ENCODE data around the gene DYRK4.
A peak's percentile ranks its signal among the peaks of the same experiment; 100 is the strongest.

The DYRK4 gene

GRCh38 chr12:4649358-4649661 is 87.3 kb downstream of the DYRK4 start:
- Histone ChIP-seq H3K27ac (ENCODE audit: low read depth, low read length) (peak overlapping the region; percentile 30), H3K9me3 (ENCODE audit: control insufficient read depth, insufficient read depth, low read length) (no peaks in the 10 kb centered on the region), H3K36me3 (ENCODE audit: control insufficient read depth, low read length) (peaks cover 5% of the 10 kb centered on the region), H3K79me2 (ENCODE audit: control insufficient read depth, low read length) (peaks cover 61% of the 10 kb centered on the region), H3K4me1 (ENCODE audit: control insufficient read depth, low read length) (peaks cover 21% of the 10 kb centered on the region), H3F3A (ENCODE audit: control insufficient read depth, insufficient read depth) (no peaks in the 10 kb centered on the region), H3K9me2 (replicated peaks; ENCODE audit: control insufficient read depth, low read length) (no peaks in the 10 kb centered on the region), H3K27me3 (ENCODE audit: control insufficient read depth, low read length) (no peaks in the 10 kb centered on the region), H3K4me2 (ENCODE audit: low read length) (peak overlapping the region; percentile 91), H4K20me1 (ENCODE audit: control insufficient read depth, insufficient read depth, low read depth, low read length) (0 out of 2 replicates have a peak, but pooled peaks cover 2% of the 10 kb centered on the region), H3K4me3 (ENCODE audit: low read length) (peak overlapping the region; percentile 80)
- TF ChIP-seq EZH2phosphoT487 (IDR thresholded peaks at IDR 0.05; ENCODE audit: borderline replicate concordance, low read length) (no peak), CTCF (IDR thresholded peaks at IDR 0.05; ENCODE audit: low read depth, low read length, poor library complexity, severe bottlenecking) (no peak)

- peaks cover 59% of the 10 kb centered on the region for H3K79me2 ChIP-seq (ENCODE audit: control insufficient read depth, low read length)
- no peaks in the 10 kb centered on the region for H3K9me3 ChIP-seq (ENCODE audit: control insufficient read depth, insufficient read depth, low read length)
- no peak overlapping the region for H3K27ac ChIP-seq (ENCODE audit: low read depth, low read length)
- no peaks in the 10 kb centered on the region for H3F3A ChIP-seq (ENCODE audit: control insufficient read depth, insufficient read depth)
- no peak overlapping the region for H3K4me3 ChIP-seq (ENCODE audit: low read length)
- 0 out of 2 replicates have a peak, but pooled peaks cover 3% of the 10 kb centered on the region for H4K20me1 ChIP-seq (ENCODE audit: control insufficient read depth, insufficient read depth, low read depth, low read length)
- no peak for TF ChIP-seq EZH2phosphoT487 (IDR thresholded peaks at IDR 0.05; ENCODE audit: borderline replicate concordance, low read length)
- no peak for TF ChIP-seq CTCF (IDR thresholded peaks at IDR 0.05; ENCODE audit: low read depth, low read length, poor library complexity, severe bottlenecking)
- H3K9me2 ChIP-seq (replicated peaks; ENCODE audit: control insufficient read depth, low read length) = no peaks in the 10 kb centered on the region
- H3K36me3 ChIP-seq (ENCODE audit: control insufficient read depth, low read length) = peaks cover 42% of the 10 kb centered on the region
- H3K4me1 ChIP-seq (ENCODE audit: control insufficient read depth, low read length) = peaks cover 13% of the 10 kb centered on the region
- no peaks in the 10 kb centered on the region for H3K27me3 ChIP-seq (ENCODE audit: control insufficient read depth, low read length)
- no peak overlapping the region for H3K4me2 ChIP-seq (ENCODE audit: low read length)
These were observed 91.2 kb downstream of the DYRK4 start for GRCh38 chr12:4653257-4653656.

GRCh38 chr12:4653691-4654090 is 91.7 kb downstream of the DYRK4 start:
- Histone ChIP-seq H4K20me1 (ENCODE audit: control insufficient read depth, insufficient read depth, low read depth, low read length) (0 out of 2 replicates have a peak, but pooled peaks cover 3% of the 10 kb centered on the region), H3K27me3 (ENCODE audit: control insufficient read depth, low read length) (no peaks in the 10 kb centered on the region), H3K4me1 (ENCODE audit: control insufficient read depth, low read length) (peaks cover 11% of the 10 kb centered on the region), H3K27ac (ENCODE audit: low read depth, low read length) (no peak overlapping the region), H3K9me3 (ENCODE audit: control insufficient read depth, insufficient read depth, low read length) (no peaks in the 10 kb centered on the region), H3K9me2 (replicated peaks; ENCODE audit: control insufficient read depth, low read length) (no peaks in the 10 kb centered on the region), H3K4me2 (ENCODE audit: low read length) (no peak overlapping the region), H3F3A (ENCODE audit: control insufficient read depth, insufficient read depth) (no peaks in the 10 kb centered on the region), H3K79me2 (ENCODE audit: control insufficient read depth, low read length) (peaks cover 54% of the 10 kb centered on the region), H3K4me3 (ENCODE audit: low read length) (no peak overlapping the region), H3K36me3 (ENCODE audit: control insufficient read depth, low read length) (peaks cover 44% of the 10 kb centered on the region)
- no peak for TF ChIP-seq CTCF (IDR thresholded peaks at IDR 0.05; ENCODE audit: low read depth, low read length, poor library complexity, severe bottlenecking)
- no peak for TF ChIP-seq EZH2phosphoT487 (IDR thresholded peaks at IDR 0.05; ENCODE audit: borderline replicate concordance, low read length)

All from DOHH2 (cell line).